Immature natural killer cell (primary cell): Measurements from ENCODE around the gene USP17L11. TPM values are rescaled to one million over a fixed set of nuclear protein-coding genes. Genes with fewer than 3 reads are reported as not detected.
"Not testable (repeated sequence)": the region's sequence is repeated elsewhere in the genome, so short reads cannot be mapped to it uniquely, and the experiment has no call there.

ENCODE experiments used
- DNase-seq, 3 donors: peaks; one replicate each; pipeline ENCODE4 v3.0.0; 2022; ENCODE audit warnings: mixed read lengths in 1 of 3
- H3K27ac Mint-ChIP-seq, 6 donors: one replicate each; pipeline ENCODE4 v1.8.0; 2020; ENCODE audit warnings: mixed read lengths in 6 of 6, mild to moderate bottlenecking in 5 of 6, inconsistent platforms in 4 of 6, moderate library complexity in 3 of 6
- H3K27me3 Mint-ChIP-seq, 3 donors: one replicate each; pipeline ENCODE4 v1.8.0; 2020 to 2021; ENCODE audit warnings: low read depth in 3 of 3, mild to moderate bottlenecking in 3 of 3, mixed read lengths in 3 of 3, moderate library complexity in 3 of 3, inconsistent platforms in 1 of 3
- H3K36me3 Mint-ChIP-seq, 3 donors: one replicate each; pipeline ENCODE4 v1.8.0; 2020; ENCODE audit warnings: mixed read lengths in 3 of 3, inconsistent platforms in 2 of 3, mild to moderate bottlenecking in 2 of 3
- H3K4me1 Mint-ChIP-seq, 2 donors: one replicate each; pipeline ENCODE4 v1.8.0; 2020; ENCODE audit warnings: inconsistent platforms in 2 of 2, mild to moderate bottlenecking in 2 of 2, mixed read lengths in 2 of 2, moderate library complexity in 1 of 2
- H3K4me3 Mint-ChIP-seq, 5 donors: one replicate each; pipeline ENCODE4 v1.8.0; 2020; ENCODE audit warnings: mild to moderate bottlenecking in 5 of 5, mixed read lengths in 5 of 5, inconsistent platforms in 3 of 5, moderate library complexity in 3 of 5
- H3K9me3 Mint-ChIP-seq, 6 donors: one replicate each; pipeline ENCODE4 v1.8.0; 2020; ENCODE audit warnings: mild to moderate bottlenecking in 6 of 6, mixed read lengths in 6 of 6, inconsistent platforms in 4 of 6, moderate library complexity in 3 of 6
- polyA plus RNA-seq, 3 donors: library from polyadenylated mRNA; unstranded; fragments of 300-500 nt; fragmentation: Illumina TruSeq; gene quantifications; one replicate each; pipeline ENCODE4 v1.2.3, GENCODE V29; 2021

Gene USP17L11
- polyA plus RNA-seq = not detected

GRCh38 chr4:9215105-9215504 lies at the start of gene USP17L11:
TSS of gene USP17L11 (plus strand) at chr4:9215405. CDS start at chr4:9215405, 0 bp downstream.
- not testable (repeated sequence) for H3K4me3 Mint-ChIP-seq, H3K27ac Mint-ChIP-seq, H3K36me3 Mint-ChIP-seq, H3K27me3 Mint-ChIP-seq, H3K4me1 Mint-ChIP-seq, DNase-seq, H3K9me3 Mint-ChIP-seq

GRCh38 chr4:9165990-9166389 lies 49.2 kb upstream of the USP17L11 start:
- not testable (repeated sequence) for H3K4me1 Mint-ChIP-seq, H3K36me3 Mint-ChIP-seq, H3K27me3 Mint-ChIP-seq, H3K9me3 Mint-ChIP-seq, DNase-seq, H3K27ac Mint-ChIP-seq, H3K4me3 Mint-ChIP-seq

DNA sequence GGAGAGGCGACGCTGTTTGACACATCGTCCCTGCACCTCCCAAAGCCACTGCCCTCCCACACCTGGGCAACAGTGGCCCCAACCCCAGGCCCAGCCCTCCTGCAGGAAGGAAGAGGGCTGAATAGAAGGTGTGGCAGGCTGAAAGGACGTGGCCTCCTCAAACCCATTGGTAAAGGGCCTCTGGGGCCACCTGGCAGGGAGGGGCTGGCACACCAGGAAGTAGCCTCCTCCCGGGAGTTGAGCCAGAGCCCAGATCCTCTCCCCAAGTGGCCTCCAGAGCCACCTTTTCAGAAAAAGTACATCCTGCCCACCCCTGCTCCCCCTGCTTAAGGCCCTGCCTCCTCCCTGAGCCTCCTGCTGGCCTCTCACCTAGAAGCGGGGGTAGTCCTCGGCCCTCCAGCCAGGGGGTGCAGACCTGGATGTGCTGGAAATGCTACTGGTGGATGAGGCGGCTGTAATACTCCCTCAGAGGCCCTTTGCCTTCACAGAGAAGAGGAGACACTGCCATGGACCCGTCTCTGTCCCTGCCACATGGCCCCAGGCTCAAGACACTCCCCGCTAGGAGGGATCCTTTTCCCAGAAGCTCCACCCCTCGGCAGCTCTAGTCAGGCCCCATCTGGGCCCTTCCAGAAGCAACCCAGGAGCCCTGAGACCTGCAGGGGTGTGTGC lies 45.3 kb upstream of the USP17L11 start, which contains the start of gene FAM90A26:
Gene FAM90A26, plus strand, starts transcription at position 619 of the 669 bp plus-strand sequence. CDS start 2,764 bp downstream, outside the sequence.
- H3K27me3 Mint-ChIP-seq, H3K4me3 Mint-ChIP-seq, H3K4me1 Mint-ChIP-seq, DNase-seq, H3K36me3 Mint-ChIP-seq, H3K9me3 Mint-ChIP-seq, H3K27ac Mint-ChIP-seq: not testable (repeated sequence)

GRCh38 chr4:9210357-9210756 lies 4.8 kb upstream of the USP17L11 start, which contains the start of gene USP17L10:
TSS of gene USP17L10 (plus strand) at chr4:9210657. CDS start at chr4:9210657, 0 bp downstream.
- not testable (repeated sequence) for H3K27me3 Mint-ChIP-seq, DNase-seq, H3K9me3 Mint-ChIP-seq, H3K36me3 Mint-ChIP-seq, H3K4me3 Mint-ChIP-seq, H3K27ac Mint-ChIP-seq, H3K4me1 Mint-ChIP-seq

DNA sequence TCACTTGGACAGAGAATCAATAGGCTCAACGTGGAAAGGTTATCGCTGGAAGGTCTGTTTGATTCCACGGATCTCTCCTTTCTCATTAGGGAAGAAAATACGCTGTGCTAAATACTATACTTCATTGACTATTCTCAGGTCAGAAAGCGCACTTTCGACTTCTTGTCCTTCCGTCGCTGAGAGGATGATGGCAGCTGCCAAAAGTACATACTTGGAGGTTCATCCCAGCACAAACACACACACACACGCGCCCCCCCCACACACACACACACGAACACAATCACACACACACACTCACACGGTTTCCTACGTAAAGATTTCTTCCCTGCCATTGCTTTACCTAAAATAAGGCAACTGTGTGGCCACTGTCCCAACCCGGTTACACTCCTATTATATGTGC lies 504 bp upstream of the USP17L11 start:
- H3K4me3 Mint-ChIP-seq, H3K9me3 Mint-ChIP-seq, DNase-seq, H3K4me1 Mint-ChIP-seq, H3K27ac Mint-ChIP-seq, H3K27me3 Mint-ChIP-seq, H3K36me3 Mint-ChIP-seq: not testable (repeated sequence)

DNA sequence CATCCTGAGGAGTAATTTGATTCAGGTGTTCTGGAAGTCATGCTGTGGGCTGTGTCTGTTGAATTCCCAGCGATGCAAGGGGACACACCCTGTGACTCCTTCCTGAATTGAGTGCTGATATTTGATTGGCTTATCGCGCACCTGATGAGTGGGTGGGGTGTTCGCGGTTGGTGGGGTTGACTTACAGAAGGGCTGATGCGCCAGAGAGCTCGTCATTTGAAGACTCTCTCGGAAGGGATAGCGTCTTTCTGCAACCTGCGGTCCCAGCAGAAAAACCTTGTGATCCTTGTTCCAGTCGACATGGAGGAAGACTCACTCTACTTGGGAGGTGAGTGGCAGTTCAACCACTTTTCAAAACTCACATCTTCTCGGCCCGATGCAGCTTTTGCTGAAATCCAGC lies 4.6 kb downstream of the USP17L11 start, which contains the start of gene USP17L12:
Gene USP17L12, plus strand, starts transcription at position 301 of the 400 bp plus-strand sequence. Its CDS starts 0 bp downstream, at position 301.
- H3K27ac Mint-ChIP-seq, DNase-seq, H3K36me3 Mint-ChIP-seq, H3K4me3 Mint-ChIP-seq, H3K4me1 Mint-ChIP-seq, H3K27me3 Mint-ChIP-seq, H3K9me3 Mint-ChIP-seq: not testable (repeated sequence)

GRCh38 chr4:9224596-9224995 lies 9.4 kb downstream of the USP17L11 start, which contains the start of gene USP17L13:
TSS of gene USP17L13 (plus strand) at chr4:9224896. CDS start at chr4:9224896, 0 bp downstream.
- H3K36me3 Mint-ChIP-seq, H3K27ac Mint-ChIP-seq, H3K4me3 Mint-ChIP-seq, H3K9me3 Mint-ChIP-seq, H3K4me1 Mint-ChIP-seq, DNase-seq, H3K27me3 Mint-ChIP-seq: not testable (repeated sequence)

- H3K27ac Mint-ChIP-seq, H3K27me3 Mint-ChIP-seq, H3K4me3 Mint-ChIP-seq, DNase-seq, H3K4me1 Mint-ChIP-seq, H3K36me3 Mint-ChIP-seq, H3K9me3 Mint-ChIP-seq: not testable (repeated sequence)
These were observed 15.0 kb downstream of the USP17L11 start for GRCh38 chr4:9230249-9230648.

GRCh38 chr4:9234085-9234484 lies 18.9 kb downstream of the USP17L11 start, which contains the start of gene USP17L15:
TSS of gene USP17L15 (plus strand) at chr4:9234385. CDS start at chr4:9234385, 0 bp downstream.
- H3K9me3 Mint-ChIP-seq, H3K27ac Mint-ChIP-seq, H3K4me1 Mint-ChIP-seq: not testable (repeated sequence)

GRCh38 chr4:9238461-9238860 lies 23.3 kb downstream of the USP17L11 start:
- DNase-seq, H3K36me3 Mint-ChIP-seq, H3K4me1 Mint-ChIP-seq, H3K27me3 Mint-ChIP-seq, H3K9me3 Mint-ChIP-seq, H3K27ac Mint-ChIP-seq, H3K4me3 Mint-ChIP-seq: not testable (repeated sequence)

More at GRCh38 chr4:9234085-9234484, 18.9 kb downstream of the USP17L11 start, which contains the start of gene USP17L15:
- not testable (repeated sequence) for H3K27me3 Mint-ChIP-seq, H3K36me3 Mint-ChIP-seq, H3K4me3 Mint-ChIP-seq, DNase-seq

GRCh38 chr4:9243579-9243978 lies 28.4 kb downstream of the USP17L11 start, which contains the start of gene USP17L17:
TSS of gene USP17L17 (plus strand) at chr4:9243879. CDS start at chr4:9243879, 0 bp downstream.
- not testable (repeated sequence) for H3K36me3 Mint-ChIP-seq, H3K9me3 Mint-ChIP-seq, H3K4me1 Mint-ChIP-seq, H3K4me3 Mint-ChIP-seq, H3K27ac Mint-ChIP-seq, H3K27me3 Mint-ChIP-seq, DNase-seq

GRCh38 chr4:9247953-9248680 lies 32.9 kb downstream of the USP17L11 start, which contains the start of gene USP17L18:
TSS of gene USP17L18 (plus strand) at chr4:9248630. CDS start at chr4:9248630, 0 bp downstream.
- not testable (repeated sequence) for H3K4me1 Mint-ChIP-seq, H3K36me3 Mint-ChIP-seq, DNase-seq, H3K4me3 Mint-ChIP-seq, H3K9me3 Mint-ChIP-seq, H3K27me3 Mint-ChIP-seq, H3K27ac Mint-ChIP-seq

GRCh38 chr4:9253078-9253477 lies 37.9 kb downstream of the USP17L11 start, which contains the start of gene USP17L19:
TSS of gene USP17L19 (plus strand) at chr4:9253378. CDS start at chr4:9253378, 0 bp downstream.
- H3K4me1 Mint-ChIP-seq, H3K36me3 Mint-ChIP-seq, H3K4me3 Mint-ChIP-seq, DNase-seq, H3K27me3 Mint-ChIP-seq, H3K9me3 Mint-ChIP-seq, H3K27ac Mint-ChIP-seq: not testable (repeated sequence)

DNA sequence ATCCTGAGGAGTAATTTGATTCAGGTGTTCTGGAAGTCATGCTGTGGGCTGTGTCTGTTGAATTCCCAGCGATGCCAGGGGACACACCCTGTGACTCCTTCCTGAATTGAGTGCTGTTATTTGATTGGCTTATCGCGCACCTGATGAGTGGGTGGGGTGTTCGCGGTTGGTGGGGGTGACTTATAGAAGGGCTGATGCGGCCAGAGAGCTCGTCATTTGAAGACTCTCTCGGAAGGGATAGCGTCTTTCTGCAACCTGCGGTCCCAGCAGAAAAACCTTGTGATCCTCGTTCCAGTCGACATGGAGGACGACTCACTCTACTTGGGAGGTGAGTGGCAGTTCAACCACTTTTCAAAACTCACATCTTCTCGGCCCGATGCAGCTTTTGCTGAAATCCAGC lies 42.6 kb downstream of the USP17L11 start, which contains the start of gene USP17L20:
Gene USP17L20, plus strand, starts transcription at position 301 of the 400 bp plus-strand sequence. Its CDS starts 0 bp downstream, at position 301.
- H3K27me3 Mint-ChIP-seq, H3K9me3 Mint-ChIP-seq, H3K27ac Mint-ChIP-seq, H3K4me1 Mint-ChIP-seq, H3K36me3 Mint-ChIP-seq, DNase-seq, H3K4me3 Mint-ChIP-seq: not testable (repeated sequence)
